Endometrial microvascular endothelial cells (primary cell): ENCODE measurements around the gene SACS. TPM values are rescaled to one million over a fixed set of nuclear protein-coding genes. Genes with fewer than 3 reads are reported as not detected.
"Not testable (repeated sequence)": the region's sequence is repeated elsewhere in the genome, so short reads cannot be mapped to it uniquely, and the experiment has no call there.

ENCODE experiments used
- in situ Hi-C: cut with HindIII; loops from 2 replicates; pipeline ENCODE4 v1.10.0; 2017; ENCODE audit warnings: low sequenced_read_pairs, low pct_unique_long_range_greater_than_20kb; ENCODE audit errors: inconsistent ontology term
- total RNA-seq: library from RNA; depleted of rRNA; stranded (reverse); fragments of >200 nt; gene quantifications from one replicate; pipeline ENCODE4 v1.2.3, GENCODE V29; 2015; ENCODE audit errors: inconsistent ontology term

SACS gene
- total RNA-seq, 1 donor from 2014 or later, result 60.4 TPM

DNA sequence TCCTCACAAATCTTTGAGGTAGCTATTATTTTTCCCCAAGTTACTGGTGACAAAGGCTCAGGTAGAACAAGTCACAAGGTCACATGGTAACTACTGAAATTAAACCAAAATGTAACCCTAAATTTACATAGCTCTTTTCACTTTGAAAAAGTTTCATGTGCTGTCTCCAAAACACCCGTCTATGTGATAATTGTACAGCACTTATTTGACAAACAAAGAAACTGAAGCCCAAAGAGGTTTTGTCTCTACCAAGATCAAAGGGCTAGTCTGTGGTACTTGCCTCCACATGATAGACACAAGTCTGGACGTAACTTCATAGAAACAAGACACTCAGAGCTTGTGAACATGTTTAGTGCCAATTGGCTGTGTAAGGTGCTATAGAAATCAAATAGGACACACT, 108.3 kb downstream of the SACS start:
- in situ Hi-C loops, result no loop called here

DNA sequence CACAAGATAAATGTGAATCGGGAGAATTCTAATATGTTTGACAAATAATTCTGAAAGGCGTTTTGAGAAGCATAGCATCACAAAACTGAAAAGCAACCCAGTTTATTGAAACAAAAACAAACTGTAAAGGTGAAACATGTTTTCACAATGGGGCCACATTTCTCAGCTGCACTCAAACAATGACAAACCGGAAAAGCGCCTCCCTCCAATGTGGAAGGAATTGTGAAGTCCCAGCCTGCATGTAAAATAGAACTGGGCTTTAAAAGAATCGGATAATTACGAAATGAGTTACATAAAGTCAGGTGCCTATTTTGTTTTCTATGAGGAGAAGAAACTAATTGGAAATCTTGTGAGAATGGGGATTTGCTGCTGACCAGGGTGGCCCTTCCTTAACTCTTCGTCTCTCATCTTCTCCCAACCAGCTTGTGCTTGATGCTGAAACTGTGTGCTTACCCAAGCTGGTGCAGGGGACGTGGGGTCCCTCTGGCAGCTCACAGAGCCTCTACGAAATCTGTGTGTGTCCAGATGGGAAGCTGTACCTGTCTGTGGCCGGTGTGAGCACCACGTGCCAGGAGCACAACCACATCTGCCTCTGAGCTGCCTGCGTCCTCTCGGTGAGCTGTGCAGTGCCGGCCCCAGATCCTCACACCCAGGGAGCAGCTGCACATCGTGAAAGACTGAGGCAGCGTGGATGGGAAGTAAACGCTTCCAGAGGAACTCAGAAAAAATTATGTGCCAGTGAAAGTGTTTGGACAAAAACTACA, 109.4 kb downstream of the SACS start:
- in situ Hi-C loops, result no loop called here

DNA sequence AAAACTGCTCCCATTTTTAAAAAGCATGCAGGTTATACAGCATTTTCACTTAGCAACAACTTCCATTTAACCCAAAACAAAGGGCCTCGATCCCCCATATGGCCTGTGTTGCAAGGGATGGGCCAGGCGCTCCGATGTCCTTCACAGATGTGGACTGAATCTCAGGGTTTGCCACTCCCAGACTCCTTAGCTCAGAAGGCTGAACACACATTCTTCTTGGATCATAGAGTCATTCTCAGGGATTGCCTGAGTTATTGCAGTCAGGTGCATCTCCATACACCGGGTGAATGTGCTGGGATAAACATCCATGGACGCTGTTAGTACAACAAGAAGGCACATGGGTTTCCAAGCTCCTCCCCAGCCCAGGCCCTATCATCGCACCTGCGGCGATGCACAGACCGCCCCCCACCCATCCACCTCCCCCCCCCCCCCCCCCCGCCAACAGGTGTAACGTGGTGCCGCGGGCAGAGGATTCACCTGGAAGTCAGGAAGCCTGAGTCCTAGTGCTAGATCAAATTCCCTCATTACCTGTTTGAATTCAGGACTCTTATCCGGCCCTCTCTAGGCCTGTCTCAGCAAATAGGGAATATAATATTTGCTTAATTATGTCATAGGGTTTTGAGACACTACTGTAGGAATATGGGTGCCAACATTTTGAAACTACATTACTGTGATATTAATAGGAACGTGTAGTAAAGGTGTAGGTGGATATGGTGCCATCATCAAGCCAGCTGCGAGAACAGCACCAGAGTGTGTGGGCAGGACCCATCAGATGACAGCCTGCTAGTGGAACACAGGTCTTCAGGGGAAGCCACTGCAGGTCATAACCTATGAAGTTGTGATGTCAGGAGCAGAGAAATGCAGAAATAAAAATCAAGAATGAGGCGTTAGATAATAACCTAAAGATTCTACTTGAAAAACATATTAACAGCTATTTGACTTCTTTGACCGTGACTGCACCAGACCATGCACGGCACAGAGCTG, 110.9 kb downstream of the SACS start:
- in situ Hi-C loops, result no loop called here

DNA sequence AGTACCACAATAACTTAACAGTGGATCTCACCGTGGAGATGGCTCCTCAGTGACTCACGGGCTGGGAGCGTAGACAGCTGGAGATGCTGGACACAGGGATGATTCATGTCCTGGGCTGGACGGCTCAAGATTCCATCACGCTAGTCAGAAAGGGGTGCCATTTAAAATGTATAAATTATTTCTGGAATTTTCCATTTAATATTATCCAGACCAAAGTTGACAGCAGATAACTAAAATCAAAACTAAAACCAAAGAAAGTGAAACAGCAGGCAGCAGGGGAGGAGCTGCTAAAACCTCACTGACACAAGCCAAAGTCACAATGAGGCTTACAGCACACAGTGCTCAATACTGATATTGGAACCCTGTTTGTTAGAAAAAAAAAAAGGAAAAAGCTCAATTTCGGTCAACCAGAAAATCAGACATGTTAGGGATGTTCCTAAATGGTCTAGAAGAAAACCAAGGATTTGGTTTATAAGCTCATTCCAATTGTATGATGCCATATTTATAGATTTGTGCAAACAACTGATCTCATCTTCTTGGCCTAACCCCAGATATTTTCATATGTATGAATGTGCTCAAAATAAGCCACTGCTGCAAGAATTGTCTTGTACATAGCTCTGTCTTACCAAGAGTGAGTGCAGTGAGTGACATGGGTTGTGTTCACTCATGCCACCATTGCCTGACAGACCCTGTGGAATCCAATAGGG, 111.8 kb downstream of the SACS start:
- in situ Hi-C loops, result no loop called here

DNA sequence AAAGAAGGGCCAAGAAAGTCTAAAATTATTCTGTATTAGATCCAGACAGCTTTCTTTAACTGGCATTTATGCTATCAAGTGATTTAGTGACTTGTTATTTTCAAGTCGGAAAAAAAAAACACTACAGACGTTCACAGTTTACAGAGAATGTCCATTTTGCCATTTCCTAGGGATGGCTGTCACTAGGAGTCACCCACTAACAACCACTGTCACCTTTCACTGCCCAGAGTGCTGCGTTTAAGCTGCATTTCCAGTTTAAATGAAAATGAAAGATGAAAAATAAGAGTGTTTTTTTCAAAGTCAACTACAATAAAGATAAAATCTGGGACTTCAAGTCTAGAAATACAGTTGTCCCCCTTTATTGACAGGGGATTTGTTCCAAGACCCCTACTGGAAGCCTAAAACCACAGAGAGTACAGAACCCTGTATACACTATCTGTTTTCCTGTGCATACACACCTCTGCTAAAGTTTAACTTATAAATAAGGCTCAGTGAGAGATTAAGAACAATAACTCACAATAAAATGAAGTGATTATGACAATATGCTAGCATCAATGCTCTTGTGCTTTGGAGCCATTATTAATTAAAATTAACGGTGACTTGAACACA, 112.5 kb downstream of the SACS start:
- in situ Hi-C loops, result no loop called here

DNA sequence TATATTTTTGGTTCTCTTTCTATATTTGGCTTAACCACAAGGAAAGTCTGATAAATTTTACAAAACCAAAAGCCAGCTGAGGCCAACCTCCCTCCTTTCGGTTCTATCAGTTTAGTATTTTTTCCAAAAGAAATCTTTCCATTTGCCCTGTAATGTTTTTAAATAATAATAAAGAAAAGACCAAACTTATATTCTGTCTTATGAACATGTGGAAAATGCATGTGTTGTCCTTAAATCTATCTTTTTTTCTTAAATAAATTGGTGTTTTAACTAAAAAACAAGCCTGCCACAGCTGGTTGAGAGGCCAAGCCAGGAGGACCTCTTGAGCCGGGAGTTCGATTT, 113.6 kb downstream of the SACS start:
- in situ Hi-C loops, result no loop called here

DNA sequence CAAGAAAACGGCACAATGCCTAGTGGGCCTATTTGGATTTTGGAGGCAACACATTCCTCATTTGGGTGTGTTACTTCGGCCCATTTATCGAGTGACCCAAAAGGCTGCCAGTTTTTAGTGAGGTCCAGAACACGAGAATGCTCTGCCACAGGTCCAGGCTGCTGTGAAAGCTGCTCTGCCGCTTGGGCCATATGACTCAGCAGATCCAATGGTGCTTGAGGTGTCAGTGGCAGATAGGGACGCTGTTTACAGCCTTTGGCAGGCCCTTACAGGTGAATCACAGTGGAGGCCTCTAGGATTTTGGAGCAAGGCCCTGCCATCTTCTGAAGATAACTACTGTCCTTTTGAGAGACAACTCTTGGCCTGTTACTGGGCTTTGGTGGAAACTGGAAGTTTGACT, 118.7 kb downstream of the SACS start:
- in situ Hi-C loops, result not testable (repeated sequence)

DNA sequence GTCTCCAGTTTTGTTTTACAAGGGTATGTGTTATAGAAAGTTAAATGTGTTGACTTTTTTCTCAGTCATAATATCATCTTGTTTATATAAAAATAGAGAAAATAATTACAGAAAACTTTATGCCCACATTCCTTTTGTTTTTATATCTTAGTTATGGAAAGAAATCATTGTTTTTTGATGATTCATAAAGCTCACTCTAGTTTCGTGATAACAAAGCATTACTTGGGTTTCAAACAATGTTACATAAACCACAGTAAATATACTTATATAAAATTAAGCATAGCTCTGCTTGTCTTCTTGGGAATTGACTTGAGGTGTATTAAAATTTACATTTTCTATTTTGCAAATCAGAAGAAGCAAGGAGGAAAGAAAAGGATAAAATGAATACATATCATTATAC, 140.9 kb downstream of the SACS start:
- in situ Hi-C loops, result no loop called here

DNA sequence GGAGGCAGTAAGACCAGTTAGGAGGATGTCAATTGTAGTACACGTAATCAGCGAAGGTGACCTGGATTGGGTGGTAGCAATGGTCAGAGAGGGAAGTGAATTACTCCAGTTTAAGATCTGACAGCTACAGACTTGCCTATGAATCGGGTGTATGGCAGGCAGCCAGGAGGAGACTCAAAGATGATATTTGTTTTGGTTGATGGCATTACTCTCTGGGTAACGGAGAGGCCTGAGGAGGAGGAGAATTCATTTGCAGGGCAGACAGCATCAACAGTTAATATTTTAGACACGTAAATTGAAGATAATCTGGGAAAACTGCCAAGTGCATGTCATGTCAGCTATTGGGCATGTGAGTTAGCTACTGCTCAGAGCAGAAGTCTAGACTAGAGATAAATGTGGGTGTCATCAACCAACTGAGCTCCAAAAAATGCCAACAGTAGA, 143.6 kb downstream of the SACS start:
- in situ Hi-C loops, result no loop called here

DNA sequence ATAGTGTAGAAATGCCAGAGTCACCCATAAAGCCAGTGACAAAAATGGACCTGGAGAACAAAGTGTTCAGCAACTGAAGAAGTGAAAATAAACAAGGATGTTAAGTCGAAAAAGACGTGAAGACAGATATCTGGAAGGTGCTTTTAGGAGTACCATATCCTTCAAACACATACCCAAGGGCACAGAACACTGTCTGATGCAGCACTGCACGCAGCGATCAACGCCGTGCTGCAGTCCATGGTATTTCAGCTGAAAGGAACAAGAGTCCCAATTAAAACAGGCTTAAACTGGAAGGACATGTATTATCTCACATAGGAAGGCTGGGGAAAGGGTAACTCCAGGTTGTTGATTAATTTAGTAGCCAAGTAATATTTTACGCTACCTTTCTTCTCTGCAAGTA, 144.5 kb downstream of the SACS start:
- in situ Hi-C loops, result no loop called here

DNA sequence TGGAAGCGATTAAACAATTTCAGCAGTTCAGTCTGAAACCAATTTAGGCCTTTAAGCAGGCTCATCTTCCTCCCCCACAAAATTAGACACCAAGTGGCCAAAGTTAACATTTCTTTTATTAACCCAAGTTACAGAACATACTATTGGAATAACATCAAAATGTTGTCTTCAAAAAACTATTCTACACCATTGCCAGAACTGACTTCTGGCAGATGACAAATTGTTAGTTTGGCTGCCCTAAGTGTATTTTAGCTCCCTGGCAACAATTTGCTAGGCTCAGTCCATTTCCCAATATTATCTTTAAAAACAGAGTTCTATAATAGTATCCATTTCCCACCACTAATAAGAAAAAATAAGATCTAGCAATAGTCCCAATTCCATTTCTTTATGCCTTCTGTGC, 144.9 kb downstream of the SACS start:
- in situ Hi-C loops, result no loop called here

DNA sequence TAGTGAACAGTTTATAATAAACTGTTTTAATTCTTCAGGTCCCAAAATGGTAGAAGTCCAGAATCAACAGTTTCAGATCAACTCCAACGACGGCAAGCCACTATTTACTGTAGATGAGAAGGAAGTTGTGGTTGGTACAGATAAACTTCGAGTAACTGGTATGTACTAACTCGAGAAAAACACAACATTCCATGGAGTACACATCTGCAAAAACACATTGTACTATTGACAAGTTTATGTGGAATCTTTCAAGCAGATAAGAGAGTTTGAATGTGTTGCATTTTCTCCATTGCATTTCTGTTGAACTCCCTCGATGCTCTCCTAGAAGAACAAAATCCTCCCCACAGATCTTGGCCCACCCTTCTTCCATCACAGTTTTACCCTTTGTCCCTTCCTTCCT, 154.2 kb downstream of the SACS start:
- in situ Hi-C loops, result no loop called here

Other genes starting within 250 kb of the SACS start
- gene TNFRSF19, start 136.7 kb upstream of the SACS start, total RNA-seq, result 0.46 TPM